IMR-90 (cell line): ENCODE results near the gene NR2F2. TPM values are rescaled to one million over a fixed set of nuclear protein-coding genes. Genes with fewer than 3 reads are reported as not detected.

ENCODE experiments used
- ATAC-seq: fragments of 200-7000 bp; cut with Tn5 transposase; 2 replicates; pipeline ENCODE4 v1.9.1; 2020; ENCODE audit warnings: low read depth, mild to moderate bottlenecking, moderate library complexity
- BruUV-seq: library from RNA; stranded (reverse); fragments of 400-500 nt; replicated peaks from 2 replicates; lab custom pipeline; 2021; lab: Mats Ljungman, UMichigan
- CTCF ChIA-PET: fragments of 300-600 bp; formaldehyde crosslinking; extraction: SDS; loops from one replicate; lab custom pipeline; 2021; ENCODE audit warnings: antibody characterized with exemption; lab: Yijun Ruan, JAX
- POLR2A ChIA-PET: fragments of 300-600 bp; sonication (Branson Sonifier 250); formaldehyde crosslinking; loops from one replicate; lab custom pipeline; 2022; ENCODE audit warnings: antibody characterized with exemption; ENCODE audit not compliant: unreplicated experiment; lab: Charles Lee
- DNase-seq: peaks from one replicate; pipeline ENCODE4 v3.0.0; 2013
- H2AFZ ChIP-seq: replicated peaks from 2 replicates; pipeline ENCODE3; 2013; ENCODE audit warnings: low read length, mild to moderate bottlenecking; ENCODE audit not compliant: poor library complexity
- H2AK5ac ChIP-seq: 2 replicates; pipeline ENCODE4 v1.6.1; 2013; ENCODE audit warnings: low read depth, low read length, inconsistent platforms
- H2AK9ac ChIP-seq: replicated peaks from 2 replicates; pipeline ENCODE3; 2013; ENCODE audit warnings: mild to moderate bottlenecking, low read depth, low read length, moderate library complexity; ENCODE audit not compliant: poor library complexity
- H2BK120ac ChIP-seq: 2 replicates; pipeline ENCODE4 v1.6.1; 2013; ENCODE audit warnings: low read depth, low read length, inconsistent platforms
- H2BK15ac ChIP-seq: 3 replicates; pipeline ENCODE4 v1.6.1; 2013; ENCODE audit warnings: low read depth, low read length, inconsistent platforms
- H2BK20ac ChIP-seq: 2 replicates; pipeline ENCODE4 v1.6.1; 2013; ENCODE audit warnings: low read depth, mild to moderate bottlenecking, inconsistent platforms, low read length, moderate library complexity
- H2BK5ac ChIP-seq: 2 replicates; pipeline ENCODE4 v1.6.1; 2013; ENCODE audit warnings: mild to moderate bottlenecking, low read depth, low read length, inconsistent platforms; ENCODE audit not compliant: poor library complexity, severe bottlenecking
- H3K14ac ChIP-seq: replicated peaks from 2 replicates; pipeline ENCODE4 v1.6.1; 2013; ENCODE audit warnings: low read depth, low read length, inconsistent platforms
- H3K18ac ChIP-seq: 2 replicates; pipeline ENCODE4 v1.6.1; 2013; ENCODE audit warnings: low read depth, low read length, control low read depth
- H3K23ac ChIP-seq: 2 replicates; pipeline ENCODE4 v1.6.1; 2013; ENCODE audit warnings: low read depth, low read length, inconsistent platforms
- H3K27ac ChIP-seq: 2 replicates; pipeline ENCODE4 v1.5.1; 2013; ENCODE audit warnings: mild to moderate bottlenecking, control low read depth, low read length; ENCODE audit not compliant: insufficient read depth
- H3K27me3 ChIP-seq: 2 replicates; pipeline ENCODE4 v1.6.1; 2013; ENCODE audit warnings: low read length; ENCODE audit not compliant: control insufficient read depth, insufficient read depth
- H3K36me3 ChIP-seq: 2 replicates; pipeline ENCODE4 v1.6.1; 2013; ENCODE audit warnings: low read length, mixed read lengths; ENCODE audit not compliant: control insufficient read depth, insufficient read depth
- H3K4ac ChIP-seq: 2 replicates; pipeline ENCODE4 v1.6.1; 2013; ENCODE audit warnings: low read depth, low read length, inconsistent platforms
- H3K4me1 ChIP-seq: 2 replicates; pipeline ENCODE4 v1.6.1; 2013; ENCODE audit warnings: low read length, mixed read lengths; ENCODE audit not compliant: control insufficient read depth, insufficient read depth
- H3K4me2 ChIP-seq: 2 replicates; pipeline ENCODE4 v1.6.1; 2013; ENCODE audit warnings: low read depth, mild to moderate bottlenecking, control low read depth, low read length, moderate library complexity
- H3K4me3 ChIP-seq: 2 replicates; pipeline ENCODE4 v1.5.1; 2013; ENCODE audit warnings: low read depth, mild to moderate bottlenecking, control low read depth, low read length, moderate library complexity; ENCODE audit not compliant: insufficient read depth
- H3K56ac ChIP-seq: 2 replicates; pipeline ENCODE4 v1.6.1; 2013; ENCODE audit warnings: low read length, inconsistent platforms; ENCODE audit not compliant: insufficient read depth; ENCODE audit errors: extremely low read depth
- H3K79me1 ChIP-seq, 2 experiments: 2 replicates each; pipeline ENCODE4 v1.6.1; 2013; ENCODE audit warnings: low read length in 2 of 2, inconsistent platforms in 1 of 2, low read depth in 1 of 2
- H3K9ac ChIP-seq: 2 replicates; pipeline ENCODE4 v1.6.1; 2013; ENCODE audit warnings: low read depth, low read length, control low read depth
- H3K9me1 ChIP-seq: 2 replicates; pipeline ENCODE4 v1.6.1; 2013; ENCODE audit warnings: low read length, inconsistent platforms; ENCODE audit not compliant: insufficient read depth
- H3K9me3 ChIP-seq: 2 replicates; pipeline ENCODE4 v1.6.1; 2013; ENCODE audit warnings: low read length; ENCODE audit not compliant: control insufficient read depth, insufficient read depth
- H4K20me1 ChIP-seq: 2 replicates; pipeline ENCODE4 v1.6.1; 2013; ENCODE audit warnings: low read length, inconsistent platforms; ENCODE audit not compliant: insufficient read depth
- H4K5ac ChIP-seq: 2 replicates; pipeline ENCODE4 v1.6.1; 2013; ENCODE audit warnings: mild to moderate bottlenecking, low read depth, low read length, control low read depth
- H4K8ac ChIP-seq, 2 experiments: 2 replicates each; pipeline ENCODE4 v1.6.1; 2013; ENCODE audit warnings: low read depth in 2 of 2, low read length in 2 of 2, control low read depth in 1 of 2, inconsistent platforms in 1 of 2
- H4K91ac ChIP-seq: 2 replicates; pipeline ENCODE4 v1.6.1; 2013; ENCODE audit warnings: low read depth, low read length, inconsistent platforms; ENCODE audit not compliant: insufficient read depth
- BHLHE40 ChIP-seq: fragments of 150-350 bp; IDR thresholded peaks from 2 replicates; pipeline ENCODE4 v1.6.1; 2016; ENCODE audit warnings: mild to moderate bottlenecking, low read depth, low read length
- CEBPB ChIP-seq: IDR thresholded peaks from 2 replicates; pipeline ENCODE4 v1.6.1; 2012; ENCODE audit warnings: low read depth, low read length, improper control_type of control experiment
- CHD1 ChIP-seq: IDR thresholded peaks from 2 replicates; pipeline ENCODE4 v1.6.1; 2012; ENCODE audit warnings: low read depth, low read length, improper control_type of control experiment
- CTCF ChIP-seq: conservative IDR thresholded peaks from 2 replicates; pipeline ENCODE4 v1.5.1; 2012; ENCODE audit warnings: mild to moderate bottlenecking, low read depth, low read length, improper control_type of control experiment
- ELK1 ChIP-seq: fragments of 150-350 bp; IDR thresholded peaks from 2 replicates; pipeline ENCODE4 v1.6.1; 2016; ENCODE audit warnings: low read depth, mild to moderate bottlenecking, low read length, moderate library complexity, borderline replicate concordance
- FOS ChIP-seq: fragments of 150-350 bp; IDR thresholded peaks from 2 replicates; pipeline ENCODE4 v1.6.1; 2016; ENCODE audit warnings: low read depth, low read length
- MAFK ChIP-seq: IDR thresholded peaks from 2 replicates; pipeline ENCODE4 v1.6.1; 2012; ENCODE audit warnings: low read depth, low read length, improper control_type of control experiment
- MAZ ChIP-seq: IDR thresholded peaks from 2 replicates; pipeline ENCODE4 v1.6.1; 2012; ENCODE audit warnings: low read depth, mild to moderate bottlenecking, low read length, improper control_type of control experiment, moderate library complexity, borderline replicate concordance
- MXI1 ChIP-seq: IDR thresholded peaks from 2 replicates; pipeline ENCODE4 v1.6.1; 2012; ENCODE audit warnings: low read depth, mild to moderate bottlenecking, low read length, moderate library complexity, borderline replicate concordance
- POLR2A ChIP-seq: IDR thresholded peaks from 2 replicates; pipeline ENCODE4 v1.6.1; 2012; ENCODE audit warnings: mild to moderate bottlenecking, low read depth, low read length
- RAD21 ChIP-seq: IDR thresholded peaks from 2 replicates; pipeline ENCODE4 v1.6.1; 2012; ENCODE audit warnings: low read length, improper control_type of control experiment
- RCOR1 ChIP-seq: IDR thresholded peaks from 2 replicates; pipeline ENCODE4 v1.6.1; 2012; ENCODE audit warnings: mild to moderate bottlenecking, low read length, improper control_type of control experiment; ENCODE audit not compliant: insufficient replicate concordance
- RFX5 ChIP-seq: IDR thresholded peaks from 2 replicates; pipeline ENCODE4 v1.8.0; 2012; ENCODE audit warnings: low read depth, mild to moderate bottlenecking, low read length, moderate library complexity
- SMC3 ChIP-seq: fragments of 150-350 bp; IDR thresholded peaks from 2 replicates; pipeline ENCODE4 v1.6.1; 2016; ENCODE audit warnings: low read depth, mild to moderate bottlenecking, antibody characterized with exemption, low read length, moderate library complexity
- USF2 ChIP-seq: fragments of 150-350 bp; IDR thresholded peaks from 2 replicates; pipeline ENCODE4 v1.6.1; 2017; ENCODE audit warnings: mild to moderate bottlenecking, antibody characterized with exemption, low read length, low read depth
- WGBS, 2 experiments: methylation state at CpG; one replicate each; pipeline versions ENCODE4 v1.1.5 to v1.1.7; 2013; ENCODE audit warnings: missing lambda C conversion rate in 2 of 2; ENCODE audit not compliant: insufficient read length in 1 of 2; ENCODE audit errors: extremely low coverage in 2 of 2; 5-methylcytosine and 5-hydroxymethylcytosine counted together
- dilution Hi-C: fragments of 300-500 bp; cut with HindIII; formaldehyde crosslinking; loops from one replicate; pipeline ENCODE4 v1.14.3; 2018; ENCODE audit warnings: low sequenced_read_pairs; ENCODE audit not compliant: unreplicated experiment
- in situ Hi-C: fragments of 300-500 bp; cut with MboI; formaldehyde crosslinking; loops from 3 replicates; pipeline ENCODE4 v1.14.3; 2019; ENCODE audit warnings: low sequenced_read_pairs, inconsistent platforms, mixed read lengths
- intact Hi-C: fragments of 100-400 bp; cut with micrococcal nuclease; formaldehyde crosslinking; loops from 2 replicates; pipeline ENCODE4 v1.10.0; 2022
- polyA plus RNA-seq, 3 experiments: library from polyadenylated mRNA; depleted of rRNA; stranded (reverse); fragments of >200 nt; gene quantifications; 2 replicates each; pipeline ENCODE4 v1.2.3, GENCODE V29; 2012; ENCODE audit warnings: low replicate concordance in 1 of 3
- total RNA-seq: library from RNA; depleted of rRNA; stranded (reverse); fragments of >200 nt; gene quantifications from 2 replicates; pipeline ENCODE4 v1.2.3, GENCODE V29; 2012

NR2F2 gene
- total and polyA plus RNA-seq, 2 of the 4 experiments (the other 2 are of a cell fraction), result 20.3 to 161 TPM

- Histone ChIP-seq H3K14ac (no peak overlapping the region), H4K8ac (no peak overlapping the region), H3K79me1 (no peaks in the 10 kb centered on the region), H3K4ac (no peak overlapping the region), H2BK120ac (no peak overlapping the region), H3K4me3 (no peak overlapping the region), H2AK9ac (no peak overlapping the region), H3K9me1 (no peaks in the 10 kb centered on the region; the same call in 1 of the 2 replicates), H4K20me1 (no peaks in the 10 kb centered on the region; the same call in 1 of the 2 replicates), H3K4me1 (no peaks in the 10 kb centered on the region), H3K27ac (no peak overlapping the region), H2BK5ac (no peak overlapping the region), H3K23ac (no peak overlapping the region), H3K56ac (no peak overlapping the region), H4K91ac (no peak overlapping the region), H2AK5ac (no peak overlapping the region), H3K36me3 (no peaks in the 10 kb centered on the region; the same call in 1 of the 2 replicates), H2AFZ (no peak overlapping the region), H2BK15ac (no peak overlapping the region), H3K9me3 (peaks cover 3% of the 10 kb centered on the region; the same call in 1 of the 2 replicates), H3K9ac (no peak overlapping the region), H4K5ac (no peak overlapping the region), H3K27me3 (peaks cover 6% of the 10 kb centered on the region; the same call in 1 of the 2 replicates), H2BK20ac (no peak overlapping the region), H3K18ac (no peak overlapping the region), H3K4me2 (no peak overlapping the region)
- no TSS peak for BruUV-seq
- in situ Hi-C loops, result no loop called here
- ChIA-PET CTCF (no interaction called here), POLR2A (no interaction called here)
- intact Hi-C loops, result no loop called here
- ATAC-seq (no peak), DNase-seq (no peak)
- 91% methylated on average over 9 of the region's 22 CpGs; no CpG with 5 or more reads in 1 of the 2 experiments for WGBS, 2 experiments
- dilution Hi-C loops, result no loop called here
- TF ChIP-seq MAFK (no peak), USF2 (no peak), POLR2A (no peak), RFX5 (no peak), CHD1 (no peak), MAZ (no peak), FOS (no peak), CTCF (no peak), ELK1 (no peak), BHLHE40 (no peak), CEBPB (no peak), SMC3 (no peak), MXI1 (no peak), RCOR1 (no peak), RAD21 (no peak)
Measured at GRCh38 chr15:96369825-96370621, 39.5 kb downstream of the NR2F2 start.
